GM04504 (cell line): ENCODE measurements around the gene DENND1A.

Experiments
- DNase-seq: peaks from one replicate; pipeline ENCODE4 v3.0.0-alpha.2; 2012; ENCODE audit warnings: low read depth

The DENND1A gene

DNA sequence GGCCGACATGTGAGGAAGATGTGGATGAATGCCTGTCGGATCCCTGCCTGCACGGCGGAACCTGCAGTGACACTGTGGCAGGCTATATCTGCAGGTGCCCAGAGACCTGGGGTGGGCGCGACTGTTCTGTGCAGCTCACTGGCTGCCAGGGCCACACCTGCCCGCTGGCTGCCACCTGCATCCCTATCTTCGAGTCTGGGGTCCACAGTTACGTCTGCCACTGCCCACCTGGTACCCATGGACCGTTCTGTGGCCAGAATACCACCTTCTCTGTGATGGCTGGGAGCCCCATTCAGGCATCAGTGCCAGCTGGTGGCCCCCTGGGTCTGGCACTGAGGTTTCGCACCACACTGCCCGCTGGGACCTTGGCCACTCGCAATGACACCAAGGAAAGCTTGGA is 559.8 kb downstream of the DENND1A start:
- DNase-seq, result no peak

DNA sequence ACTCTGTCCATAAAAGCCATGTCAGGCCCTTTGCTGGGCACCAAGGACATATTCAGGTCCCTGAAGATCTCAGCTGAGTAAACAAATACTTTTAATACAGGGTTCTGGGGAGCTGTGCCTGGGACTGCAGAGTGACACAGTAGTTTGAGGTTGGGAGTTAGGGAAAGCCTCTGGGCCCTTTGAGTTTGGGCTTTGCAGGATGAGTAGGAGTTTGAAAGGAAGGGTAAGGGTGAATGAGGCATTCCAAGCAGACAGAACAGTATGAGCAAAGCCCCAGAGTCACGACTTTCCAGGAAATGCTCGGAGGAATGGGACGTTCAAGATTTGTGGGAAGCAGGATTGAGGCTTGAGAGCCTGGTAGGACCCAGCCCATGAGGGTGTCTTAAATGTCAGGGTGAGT is 560.6 kb downstream of the DENND1A start:
- DNase-seq, result no peak

DNA sequence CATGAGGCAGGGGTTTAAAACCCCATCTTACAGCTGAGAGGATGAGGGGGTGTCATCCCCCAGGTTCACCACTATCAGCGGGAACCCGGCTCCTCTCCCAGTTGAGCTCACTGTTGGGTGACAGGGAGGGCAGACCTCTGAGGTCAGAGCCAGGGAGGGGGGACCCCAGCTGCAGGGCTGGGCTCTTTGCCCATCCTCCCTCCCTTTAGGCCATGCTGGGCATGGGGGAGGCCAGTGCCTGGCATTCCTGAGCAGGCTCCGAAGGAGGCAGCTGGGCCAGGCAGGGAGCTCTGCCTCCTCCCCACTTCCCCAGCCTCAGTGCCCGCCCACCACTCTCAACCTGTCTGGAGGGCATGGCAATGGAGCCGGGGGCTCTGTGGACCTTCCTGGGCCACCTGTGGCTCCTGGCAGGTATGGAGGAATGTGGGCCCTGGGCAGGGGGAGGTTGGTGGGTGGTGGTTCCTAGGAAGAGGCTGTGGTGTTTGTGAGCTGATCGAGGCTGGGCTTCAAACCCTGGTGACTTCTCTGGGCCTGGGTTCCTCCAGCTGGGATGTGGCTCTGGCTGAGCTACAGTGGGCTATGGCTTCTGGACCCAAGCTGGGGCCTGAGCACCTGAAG is 561.3 kb downstream of the DENND1A start:
- DNase-seq, result no peak

DNA sequence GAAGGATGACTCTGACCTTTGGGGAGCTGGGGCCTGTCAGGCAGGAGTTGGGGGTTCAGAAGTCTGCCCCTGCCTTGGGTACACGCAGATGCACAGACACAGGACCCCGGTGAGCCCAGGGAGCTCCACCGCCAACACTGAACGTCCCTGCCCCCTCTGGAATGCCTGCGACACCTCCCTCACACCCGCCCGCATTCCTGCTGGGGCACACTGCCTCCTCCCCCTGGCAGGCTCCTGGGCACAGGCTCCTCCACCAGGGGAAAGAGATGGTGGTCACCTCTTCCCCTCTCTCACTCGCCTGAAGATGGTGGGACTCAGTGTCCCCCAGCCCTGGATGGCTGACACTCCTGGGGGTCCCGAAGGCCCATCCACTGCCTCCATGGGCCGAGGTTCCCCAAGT is 561.9 kb downstream of the DENND1A start:
- no peak for DNase-seq

DNA sequence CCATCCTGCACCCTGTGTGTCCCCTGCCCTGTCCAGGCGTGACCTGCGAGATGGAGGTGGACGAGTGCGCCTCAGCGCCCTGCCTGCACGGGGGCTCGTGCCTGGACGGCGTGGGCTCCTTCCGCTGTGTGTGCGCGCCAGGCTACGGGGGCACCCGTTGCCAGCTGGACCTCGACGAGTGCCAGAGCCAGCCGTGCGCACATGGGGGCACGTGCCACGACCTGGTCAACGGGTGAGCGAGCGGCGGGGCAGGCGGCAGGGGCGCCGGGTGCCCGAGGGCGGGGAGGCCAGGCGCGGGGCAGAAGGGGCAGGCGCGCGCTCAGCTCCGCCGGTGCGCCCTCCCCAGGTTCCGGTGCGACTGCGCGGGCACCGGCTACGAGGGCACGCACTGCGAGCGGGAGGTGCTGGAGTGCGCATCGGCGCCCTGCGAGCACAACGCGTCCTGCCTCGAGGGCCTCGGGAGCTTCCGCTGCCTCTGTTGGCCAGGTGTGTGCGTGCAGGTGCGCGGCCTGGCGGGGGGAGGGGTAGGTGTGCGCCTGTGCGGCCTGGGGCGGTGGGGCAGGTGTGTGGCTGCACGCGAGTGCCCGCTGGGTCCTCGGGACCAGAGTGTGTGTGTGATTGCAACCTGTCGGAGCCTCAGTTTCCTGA is 563.9 kb downstream of the DENND1A start:
- DNase-seq, result no peak

DNA sequence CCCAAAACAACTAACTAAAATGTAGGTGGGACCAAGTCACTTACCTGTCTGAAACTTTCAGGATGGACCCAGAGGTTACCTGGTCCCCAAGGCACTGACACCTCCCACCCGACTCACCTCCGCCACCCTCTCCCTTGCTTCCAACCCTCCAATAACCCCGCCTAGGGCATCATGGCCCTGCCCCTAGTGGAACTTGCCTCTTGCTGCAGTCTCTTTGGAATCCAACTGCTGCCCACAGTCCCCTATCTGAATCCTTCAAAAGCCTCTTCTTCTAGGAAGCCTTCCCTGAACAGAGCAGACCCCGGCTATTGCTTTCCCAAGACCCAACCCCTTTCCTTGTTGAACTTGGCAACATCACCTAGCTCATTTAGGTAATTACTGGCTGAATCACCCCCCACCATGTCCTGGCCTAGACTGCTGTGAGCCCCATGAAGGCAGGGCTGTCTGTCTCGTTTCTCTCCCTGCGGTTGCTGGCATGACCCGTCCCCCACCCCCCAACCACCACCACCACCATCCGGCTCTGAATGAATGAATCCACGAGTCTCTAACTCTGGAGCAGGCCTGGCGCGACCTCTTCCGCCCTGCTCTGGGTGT is 564.5 kb downstream of the DENND1A start:
- no peak for DNase-seq

DNA sequence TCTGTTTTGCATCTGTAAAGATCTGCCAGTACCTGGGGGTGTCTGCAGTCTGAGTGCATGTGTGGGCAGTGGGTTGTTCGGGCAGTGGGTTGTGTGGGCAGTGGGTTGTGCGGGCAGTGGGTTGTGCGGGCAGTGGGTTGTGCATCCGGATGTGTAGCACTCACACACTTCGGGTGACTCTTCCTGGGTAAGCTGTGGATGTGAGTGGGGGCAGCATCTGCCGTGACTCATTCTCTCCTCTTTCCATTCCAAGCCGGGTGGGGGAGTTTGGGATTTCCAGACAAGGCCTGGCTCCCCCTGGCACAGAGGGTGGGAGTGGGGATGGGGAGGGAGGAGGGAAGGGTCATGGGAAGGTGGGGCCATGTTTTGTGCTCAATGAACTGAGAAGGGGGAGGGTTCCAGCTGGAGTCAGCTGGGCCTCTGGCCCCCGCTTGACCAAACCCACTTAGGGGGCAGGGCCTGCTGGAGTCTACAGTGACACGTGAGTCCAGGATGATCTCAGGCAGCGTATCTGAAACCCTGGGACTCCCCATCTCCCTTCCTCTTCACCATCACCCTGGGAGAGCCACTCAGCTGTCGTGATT is 565.6 kb downstream of the DENND1A start:
- no peak for DNase-seq

DNA sequence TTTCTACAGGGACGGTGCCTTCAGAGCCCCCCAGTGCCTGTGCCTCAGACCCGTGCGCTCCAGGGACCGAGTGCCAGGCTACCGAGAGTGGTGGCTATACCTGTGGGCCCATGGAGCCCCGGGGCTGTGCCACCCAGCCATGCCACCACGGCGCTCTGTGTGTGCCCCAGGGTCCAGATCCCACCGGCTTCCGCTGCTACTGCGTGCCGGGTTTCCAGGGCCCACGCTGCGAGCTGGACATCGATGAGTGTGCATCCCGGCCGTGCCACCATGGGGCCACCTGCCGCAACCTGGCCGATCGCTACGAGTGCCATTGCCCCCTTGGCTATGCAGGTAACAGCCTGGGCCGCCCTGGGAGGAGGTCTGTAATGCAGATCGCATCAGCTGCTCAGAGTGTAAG is 567.1 kb downstream of the DENND1A start:
- DNase-seq, result no peak

DNA sequence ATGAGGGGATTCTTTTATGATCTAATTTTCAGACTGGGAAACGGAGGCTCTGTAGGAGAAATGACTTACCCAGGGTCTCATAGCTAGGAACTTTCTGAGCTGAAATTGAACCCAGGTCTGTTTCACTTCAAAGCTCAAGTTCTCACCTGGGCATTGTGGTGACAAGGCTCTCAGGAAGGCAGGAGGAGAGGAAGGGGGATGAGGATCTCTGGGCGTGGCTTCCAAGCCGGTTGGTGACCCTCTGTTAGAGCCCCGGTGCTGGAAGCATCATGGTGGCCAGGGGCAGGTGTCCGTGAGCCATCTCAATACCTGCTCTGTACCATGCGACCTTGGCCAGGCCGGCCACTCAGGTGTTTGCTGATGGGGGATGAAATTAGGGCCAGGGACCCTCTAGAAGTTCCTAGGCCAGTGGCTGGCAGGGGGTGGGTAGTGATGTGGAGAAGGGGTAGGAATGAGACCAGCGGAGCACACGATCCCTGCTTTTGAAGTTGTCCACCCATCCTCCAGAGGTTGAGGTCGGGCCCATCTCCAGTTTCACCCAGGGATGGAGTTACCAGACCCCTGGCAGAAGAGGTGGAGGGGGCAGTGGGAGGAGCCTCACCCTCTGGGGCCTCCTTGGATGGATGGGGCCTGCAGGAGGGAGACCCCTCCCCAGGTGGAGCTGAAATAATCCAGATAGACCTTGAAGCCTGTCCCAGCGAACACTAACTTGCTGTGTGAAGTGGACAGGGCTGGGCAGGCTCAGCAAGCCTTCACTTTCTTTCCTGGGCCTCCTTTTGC is 568.0 kb downstream of the DENND1A start:
- DNase-seq, result no peak

DNA sequence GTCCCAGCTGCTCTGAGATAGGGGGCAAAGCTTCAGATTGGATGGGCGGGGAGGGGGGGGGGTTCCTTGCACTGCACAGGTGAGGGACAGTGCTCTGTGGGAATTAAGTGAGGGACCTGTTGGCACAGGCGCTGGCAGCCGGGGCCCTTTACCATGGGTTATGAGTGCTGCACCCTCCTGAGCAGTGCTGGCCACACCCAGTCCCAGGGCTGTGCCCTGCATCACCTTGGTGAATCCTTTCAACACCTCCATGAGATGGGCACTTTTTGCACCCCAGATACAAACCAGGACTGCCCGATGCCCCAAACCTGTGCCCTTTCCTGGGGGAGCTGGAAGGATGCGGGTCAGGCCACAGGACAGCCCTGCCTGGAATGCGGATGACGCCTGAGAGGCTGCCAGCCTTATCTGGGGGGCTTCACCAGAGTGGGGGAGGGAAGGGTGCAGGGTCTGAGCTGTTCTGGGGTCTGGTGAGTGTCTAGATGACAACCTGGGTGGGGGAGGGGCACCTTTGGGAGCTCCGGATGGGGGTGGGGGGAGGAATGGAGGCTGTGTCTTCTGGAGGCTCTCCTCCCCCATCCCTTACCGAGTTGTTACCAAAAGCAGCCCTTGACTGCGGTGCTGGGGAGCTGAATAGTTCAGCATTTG is 568.7 kb downstream of the DENND1A start:
- DNase-seq, result no peak

DNA sequence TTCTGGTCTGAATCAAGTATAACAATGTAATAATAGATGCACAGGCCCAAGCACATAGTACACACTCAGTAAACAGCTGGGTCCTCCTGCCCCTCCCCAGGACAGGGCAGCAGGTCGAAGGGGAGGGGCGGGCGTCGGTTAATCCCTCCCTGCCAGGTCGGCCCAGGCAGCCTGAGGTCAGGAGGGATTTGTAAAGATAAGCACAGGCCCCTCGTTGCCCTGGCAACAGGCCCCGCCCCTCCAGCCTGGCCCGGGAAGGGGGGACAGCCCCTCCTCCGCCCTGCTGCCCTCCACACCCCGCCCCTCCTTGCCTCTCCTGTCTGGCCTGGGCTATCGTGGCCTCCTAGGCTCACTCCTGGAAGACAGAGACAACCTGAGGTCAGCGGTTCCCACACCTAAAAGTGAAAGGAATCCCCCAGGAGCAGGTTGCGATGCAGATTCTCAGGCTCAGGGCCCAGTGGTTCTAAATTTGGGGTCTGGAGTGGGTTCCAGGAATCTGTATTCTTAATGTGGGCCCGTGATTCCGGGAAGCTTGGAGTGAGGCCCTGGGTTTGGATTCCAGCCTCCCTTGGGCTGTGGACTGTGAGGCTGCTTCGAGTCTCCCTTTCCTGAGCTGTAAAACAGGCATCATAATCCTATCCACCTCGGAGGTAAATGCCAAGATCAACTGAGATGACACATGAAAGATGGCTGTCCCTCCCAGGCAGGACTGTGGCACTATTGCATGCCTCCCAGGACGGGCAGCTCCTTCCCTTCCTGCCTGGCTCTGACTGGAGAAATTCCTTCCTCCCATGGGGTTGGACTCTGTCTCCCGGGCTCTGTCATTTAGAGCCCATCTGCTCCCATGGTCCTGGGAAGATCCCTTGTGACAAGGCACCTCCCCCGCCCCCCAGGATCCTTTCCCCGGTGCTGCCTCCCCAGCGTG is 569.5 kb downstream of the DENND1A start:
- no peak for DNase-seq

DNA sequence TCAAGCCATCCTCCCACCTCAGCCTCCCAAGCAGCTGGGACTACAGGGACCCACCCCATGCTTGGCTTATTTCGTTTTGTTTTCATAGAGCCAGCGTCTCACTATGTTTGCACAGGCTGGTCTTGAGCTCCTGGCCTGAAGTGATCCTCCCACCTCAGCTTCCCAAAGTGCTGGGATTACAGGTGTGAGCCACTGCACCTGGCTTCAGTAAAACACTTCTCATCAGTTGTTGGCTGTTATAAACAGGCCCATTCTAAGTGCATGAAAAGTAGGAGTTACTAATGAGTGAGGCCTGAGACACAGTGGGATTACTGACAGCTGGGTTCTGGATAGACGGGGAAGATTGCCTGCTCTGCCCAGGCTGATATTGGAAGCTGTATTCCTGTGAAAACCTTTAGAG is 570.4 kb downstream of the DENND1A start:
- no peak for DNase-seq

DNA sequence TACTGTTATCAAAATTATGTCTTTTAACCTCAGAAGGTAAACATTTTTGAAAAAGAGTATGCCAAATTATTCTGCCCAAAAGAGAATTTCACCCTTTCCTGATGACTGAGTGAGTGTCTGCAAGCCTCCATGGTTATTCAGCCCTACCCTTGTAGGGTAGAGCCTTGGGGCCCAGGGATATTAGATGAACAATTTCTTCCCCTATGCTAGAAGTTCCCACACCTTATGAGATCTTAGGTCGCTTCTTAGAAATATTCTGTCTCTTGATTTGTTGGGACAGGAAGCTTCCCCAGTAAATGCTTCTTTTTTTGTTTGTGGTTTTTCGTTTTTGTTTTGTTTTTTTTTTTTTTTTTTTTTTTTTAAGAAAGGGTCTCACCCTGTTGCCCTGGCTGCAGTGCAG is 570.8 kb downstream of the DENND1A start:
- DNase-seq, result no peak

DNA sequence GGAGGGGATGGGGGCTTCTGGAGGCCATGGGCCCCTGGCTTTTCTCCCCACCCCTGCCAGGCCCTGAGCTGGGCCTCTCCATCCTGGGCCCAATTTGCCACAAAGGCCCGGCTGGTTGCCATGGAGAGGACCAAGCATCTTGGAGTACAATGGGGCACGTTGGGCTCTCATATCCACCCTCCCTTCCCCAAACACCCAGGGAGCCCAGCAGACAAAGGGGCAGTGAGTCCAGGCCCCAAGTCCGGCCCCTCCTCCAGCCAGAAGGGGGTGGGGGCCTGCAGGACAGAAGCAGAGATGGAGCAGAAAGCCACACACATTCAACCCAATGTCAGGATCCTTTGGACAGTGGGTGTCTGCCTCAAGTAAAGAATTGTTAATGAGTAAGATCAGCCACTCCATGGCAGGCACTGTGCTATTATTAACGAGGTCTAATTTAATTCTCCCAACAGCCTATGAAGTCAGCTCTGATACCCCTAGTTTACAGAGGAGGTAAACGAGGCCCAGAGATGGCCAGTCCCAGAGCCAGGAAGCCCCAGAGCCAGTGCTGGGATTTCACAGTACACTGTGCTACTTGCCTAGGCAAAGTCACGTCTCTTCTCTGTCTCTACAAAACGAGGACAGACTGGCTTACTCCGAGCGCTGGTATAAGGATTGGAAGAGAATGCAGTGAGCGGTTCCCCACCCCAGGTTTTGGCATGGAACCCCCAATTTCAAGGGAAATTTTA is 571.6 kb downstream of the DENND1A start:
- no peak for DNase-seq

DNA sequence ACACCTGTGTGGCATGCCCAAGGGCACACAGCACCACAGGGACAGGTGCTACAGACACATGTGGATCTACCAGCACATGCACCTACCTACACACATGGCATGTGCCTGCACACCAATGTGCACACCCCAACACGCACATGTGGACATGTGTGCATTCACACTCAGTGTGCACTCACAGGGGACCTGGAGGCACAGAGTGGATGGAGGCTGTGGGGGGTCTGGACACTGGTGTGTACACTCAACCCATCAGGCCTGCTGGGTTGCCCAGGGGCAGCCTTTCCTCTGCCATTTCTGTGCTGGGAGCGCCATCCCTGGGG is 572.2 kb downstream of the DENND1A start:
- DNase-seq, result no peak

DNA sequence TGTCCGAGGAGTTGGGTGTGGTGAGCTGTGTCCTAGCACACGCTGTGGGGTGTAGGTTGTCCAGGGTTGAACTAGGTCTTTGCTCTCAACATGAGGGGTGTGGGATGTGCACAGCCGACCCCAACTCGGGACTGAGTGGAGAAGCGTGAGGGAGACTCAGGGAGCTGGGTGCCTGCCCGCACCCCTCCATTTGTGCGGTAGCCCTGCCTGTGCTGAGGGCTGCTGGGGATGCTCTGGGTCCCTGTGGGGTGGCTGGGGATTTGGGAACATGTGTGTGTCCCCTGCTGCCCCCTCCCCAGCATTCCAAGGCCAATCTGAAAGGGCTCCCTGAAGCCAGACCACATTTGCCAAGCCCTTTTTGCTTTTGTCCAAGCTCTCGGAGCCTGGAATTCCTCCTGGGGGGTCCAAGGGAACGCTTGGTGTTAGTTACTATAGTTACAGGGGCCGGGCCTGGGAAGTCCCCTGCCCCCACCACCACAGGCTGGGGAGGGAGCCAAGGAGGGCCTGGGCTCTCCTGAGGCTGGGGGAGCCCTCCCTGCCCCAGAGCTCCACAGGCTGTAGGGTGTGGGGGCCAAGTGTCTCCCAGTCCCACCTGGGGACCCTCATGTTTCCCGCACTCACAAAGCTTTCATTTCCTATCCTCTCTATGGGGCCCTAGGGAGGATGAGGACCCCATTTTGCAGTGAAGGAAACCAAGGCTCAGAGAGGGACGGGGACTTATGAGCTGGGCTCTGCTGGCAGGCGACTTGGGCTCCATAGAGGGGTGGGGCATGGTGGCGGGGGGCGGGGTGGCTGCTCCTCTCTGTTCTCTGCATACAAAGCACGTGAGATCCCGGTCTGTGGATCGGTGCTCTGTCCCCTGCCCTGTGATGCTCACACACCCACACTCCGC is 572.8 kb downstream of the DENND1A start:
- DNase-seq, result no peak

DNA sequence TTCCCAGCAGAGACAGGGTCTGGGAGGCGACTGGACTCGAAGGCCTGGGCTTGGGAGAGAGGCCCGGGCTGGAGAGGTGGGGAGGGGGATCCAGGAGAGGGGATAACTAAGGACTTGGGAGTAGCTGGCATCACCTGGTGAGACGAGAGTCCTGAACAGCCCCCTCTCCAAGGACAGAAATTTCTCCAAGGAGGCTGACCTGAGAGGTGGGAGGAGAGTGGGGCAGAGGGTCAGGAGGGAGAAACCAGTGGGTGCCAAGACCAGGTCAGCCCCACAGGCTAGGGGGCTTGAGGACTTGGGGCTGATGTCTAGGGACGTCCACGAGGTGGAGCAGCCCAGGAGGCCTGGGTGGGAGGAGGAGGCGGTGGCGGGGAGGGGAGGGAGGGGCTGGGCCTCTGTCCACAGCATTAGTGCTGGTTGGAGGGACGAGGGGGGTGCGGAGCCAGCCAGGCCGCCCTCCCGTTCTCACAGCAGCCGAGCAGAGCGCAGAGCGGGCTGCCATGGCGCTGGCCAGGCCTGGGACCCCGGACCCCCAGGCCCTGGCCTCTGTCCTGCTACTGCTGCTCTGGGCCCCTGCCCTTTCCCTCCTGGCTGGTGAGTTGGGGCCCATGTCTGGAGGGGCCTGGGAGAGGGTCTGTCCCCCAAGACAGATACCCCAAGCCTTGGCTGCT is 574.0 kb downstream of the DENND1A start, which contains the start of gene CRB2:
CRB2 (plus strand) TSS at position 437 of the 671 bp plus-strand sequence; CDS start at position 501, 64 bp downstream.
- no peak for DNase-seq

DNA sequence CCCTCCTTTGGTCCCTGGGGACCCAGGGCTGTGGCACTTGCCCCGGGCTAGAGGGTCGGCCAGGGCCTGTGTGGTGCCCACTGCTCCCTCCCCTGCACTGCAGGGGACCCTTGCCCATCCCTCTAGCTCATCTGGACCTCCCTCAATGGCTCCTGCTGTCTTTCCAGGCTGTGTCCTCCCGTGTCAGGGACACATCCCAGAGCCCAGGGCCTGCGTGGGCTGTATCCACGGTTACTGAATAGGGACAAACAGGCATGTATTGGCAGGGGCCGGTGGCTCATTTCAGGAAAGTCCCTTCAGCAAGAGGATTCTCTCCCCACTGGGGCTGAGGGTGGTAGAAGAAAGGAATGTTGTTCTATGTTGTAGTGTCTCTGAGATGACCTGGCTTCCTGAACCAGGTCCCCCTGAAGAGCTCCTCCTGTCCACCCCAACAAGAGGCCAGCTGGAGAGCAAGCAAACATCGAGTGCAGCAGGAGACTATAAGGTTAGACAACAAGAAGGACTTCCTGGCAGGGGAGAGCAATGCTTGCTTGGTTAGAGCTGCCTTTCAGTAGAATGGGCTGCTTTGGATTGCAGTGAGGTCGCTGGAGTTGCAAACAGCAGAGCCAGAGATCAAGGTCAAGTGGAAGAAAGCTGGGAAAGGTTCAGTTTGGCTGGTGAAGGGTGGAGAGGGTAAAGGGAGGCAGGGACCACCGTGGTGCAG is 575.0 kb downstream of the DENND1A start:
- DNase-seq, result no peak
